Measurements from ENCODE around the gene EPHA7. TPM values are rescaled to one million over a fixed set of nuclear protein-coding genes. Genes with fewer than 3 reads are reported as not detected.

EPHA7 gene
- total and polyA plus RNA-seq, 7 donors = 0.01 to 0.75 (median 0.10) TPM

GRCh38 chr6:93343476-93343875 is 75.9 kb downstream of the EPHA7 start:
- WGBS, 3 donors = 37 to 41% (median 38%) methylated on average over 2 of the region's 2 CpGs
- no peak for ATAC-seq
- Histone ChIP-seq H3K36me3 (ENCODE audit: insufficient read depth in 1 of 2, low read depth in 1 of 2) (no peaks in the 10 kb centered on the region), H3K27me3 (ENCODE audit: insufficient read depth in 3 of 3, low read length in 2 of 3) (no peaks in the 10 kb centered on the region), H3K4me1 (no peaks in the 10 kb centered on the region), H3K9me3 (no peaks in the 10 kb centered on the region), H3K4me3 (no peak overlapping the region), H3K27ac (no peak overlapping the region)
- no peak for DNase-seq
- intact Hi-C loops (cut with DNase I) = no loop called here
- TF ChIP-seq CTCF (IDR thresholded peaks at IDR 0.05) = no peak

- no peak for TF ChIP-seq CTCF (IDR thresholded peaks at IDR 0.05)
- intact Hi-C loops (cut with DNase I) = no loop called here
- Histone ChIP-seq H3K27me3 (ENCODE audit: insufficient read depth in 3 of 3, low read length in 2 of 3) (no peaks in the 10 kb centered on the region), H3K4me1 (no peaks in the 10 kb centered on the region), H3K4me3 (no peak overlapping the region), H3K9me3 (no peaks in the 10 kb centered on the region), H3K36me3 (ENCODE audit: insufficient read depth in 1 of 2, low read depth in 1 of 2) (no peaks in the 10 kb centered on the region), H3K27ac (no peak overlapping the region)
- ATAC-seq (no peak), DNase-seq (no peak)
- 69 to 75% (median 71%) methylated on average over 1 of the region's 1 CpG for WGBS, 3 donors
These were observed 77.3 kb downstream of the EPHA7 start for GRCh38 chr6:93341900-93342613.

- Histone ChIP-seq H3K27me3 (ENCODE audit: insufficient read depth in 3 of 3, low read length in 2 of 3) (no peaks in the 10 kb centered on the region), H3K4me1 (no peaks in the 10 kb centered on the region), H3K36me3 (ENCODE audit: insufficient read depth in 1 of 2, low read depth in 1 of 2) (no peaks in the 10 kb centered on the region), H3K9me3 (no peaks in the 10 kb centered on the region), H3K27ac (no peak overlapping the region), H3K4me3 (no peak overlapping the region)
- intact Hi-C loops (cut with DNase I) = no loop called here
- no peak for TF ChIP-seq CTCF (IDR thresholded peaks at IDR 0.05)
- no peak for DNase-seq
- no peak for ATAC-seq
- 42 to 52% (median 50%) methylated on average over 2 of the region's 2 CpGs for WGBS, 3 donors
These were observed 81.5 kb downstream of the EPHA7 start for GRCh38 chr6:93337772-93338394.

GRCh38 chr6:93337014-93337413 is 82.3 kb downstream of the EPHA7 start:
- H3K4me1 ChIP-seq = no peaks in the 10 kb centered on the region
- ATAC-seq (no peak), DNase-seq (no peak)
- no peaks in the 10 kb centered on the region for H3K9me3 ChIP-seq
- 74 to 88% (median 82%) methylated on average over 1 of the region's 1 CpG for WGBS, 3 donors
- H3K27me3 ChIP-seq (ENCODE audit: insufficient read depth in 3 of 3, low read length in 2 of 3) = no peaks in the 10 kb centered on the region
- intact Hi-C loops (cut with DNase I) = no loop called here
- H3K27ac ChIP-seq = no peak overlapping the region
- H3K4me3 ChIP-seq = no peak overlapping the region
- no peak for TF ChIP-seq CTCF (IDR thresholded peaks at IDR 0.05)
- no peaks in the 10 kb centered on the region for H3K36me3 ChIP-seq (ENCODE audit: insufficient read depth in 1 of 2, low read depth in 1 of 2)
